ENCODE data around the gene MMAB. TPM values are rescaled to one million over a fixed set of nuclear protein-coding genes. Genes with fewer than 3 reads are reported as not detected.
A peak's percentile ranks its signal among the peaks of the same experiment; 100 is the strongest.

Gene MMAB
- 10.5 and 22.0 TPM in 2 replicates for total RNA-seq

GRCh38 chr12:109573029-109573913, at the start of gene MMAB, which contains the start of gene MVK:
MMAB (minus strand) TSS chr12:109573504; CDS start chr12:109573480, 24 bp downstream.
MVK (plus strand) TSS chr12:109573794; CDS start chr12:109574823, 1,029 bp downstream.
- peak; percentile 99 to 100 for DNase-seq (ENCODE audit: low read depth in 2 of 2)

GRCh38 chr12:109621901-109622364, 48.6 kb upstream of the MMAB start:
- no peak for DNase-seq (ENCODE audit: low read depth in 2 of 2)

GRCh38 chr12:109621211-109621694, 47.9 kb upstream of the MMAB start:
- no peak for DNase-seq (ENCODE audit: low read depth in 2 of 2)

GRCh38 chr12:109619002-109619604, 45.8 kb upstream of the MMAB start:
- DNase-seq (ENCODE audit: low read depth in 2 of 2): no peak

GRCh38 chr12:109618082-109618481, 44.8 kb upstream of the MMAB start:
- no peak for DNase-seq (ENCODE audit: low read depth in 2 of 2)

GRCh38 chr12:109617491-109617890, 44.2 kb upstream of the MMAB start:
- DNase-seq (ENCODE audit: low read depth in 2 of 2): no peak

- DNase-seq (ENCODE audit: low read depth in 2 of 2): no peak
Measured at GRCh38 chr12:109615556-109616229, 42.4 kb upstream of the MMAB start.

- no peak for DNase-seq (ENCODE audit: low read depth in 2 of 2)
Measured at GRCh38 chr12:109613649-109614455, 40.5 kb upstream of the MMAB start.

- peak; percentile 34 to 43 for DNase-seq (ENCODE audit: low read depth in 2 of 2)
Measured at GRCh38 chr12:109612975-109613502, 39.7 kb upstream of the MMAB start.

GRCh38 chr12:109612003-109612402, 38.7 kb upstream of the MMAB start:
- no peak for DNase-seq (ENCODE audit: low read depth in 2 of 2)

- DNase-seq (ENCODE audit: low read depth in 2 of 2): no peak
Measured at GRCh38 chr12:109611223-109611622, 37.9 kb upstream of the MMAB start.

- no peak for DNase-seq (ENCODE audit: low read depth in 2 of 2)
Measured at GRCh38 chr12:109610523-109610922, 37.2 kb upstream of the MMAB start.

GRCh38 chr12:109609342-109609741, 36.0 kb upstream of the MMAB start:
- no peak for DNase-seq (ENCODE audit: low read depth in 2 of 2)

- no peak for DNase-seq (ENCODE audit: low read depth in 2 of 2)
Measured at GRCh38 chr12:109608793-109609192, 35.5 kb upstream of the MMAB start.

GRCh38 chr12:109608270-109608669, 35.0 kb upstream of the MMAB start:
- no peak for DNase-seq (ENCODE audit: low read depth in 2 of 2)

- DNase-seq (ENCODE audit: low read depth in 2 of 2): no peak
Measured at GRCh38 chr12:109607618-109608017, 34.3 kb upstream of the MMAB start.

GRCh38 chr12:109606320-109607028, 33.2 kb upstream of the MMAB start:
- peak in 1 of 2 donors; percentile 6 for DNase-seq (ENCODE audit: low read depth in 2 of 2)

- DNase-seq (ENCODE audit: low read depth in 2 of 2): no peak
Measured at GRCh38 chr12:109605599-109606228, 32.4 kb upstream of the MMAB start.

GRCh38 chr12:109605016-109605415, 31.7 kb upstream of the MMAB start:
- DNase-seq (ENCODE audit: low read depth in 2 of 2): no peak

- DNase-seq (ENCODE audit: low read depth in 2 of 2): no peak
Measured at GRCh38 chr12:109604132-109604585, 30.9 kb upstream of the MMAB start.
